Loucy (cell line): ENCODE results near the gene BRWD1.

Source experiments
- EZH2phosphoT487 ChIP-seq: fragments of 200-600 bp; IDR thresholded peaks from 2 replicates; pipeline ENCODE4 v1.6.1; 2018; ENCODE audit warnings: antibody characterized with exemption, mild to moderate bottlenecking, moderate library complexity, borderline replicate concordance
- TF ChIP-seq, protein P1 (sequence below): fragments of 200-600 bp; sonication (generic); conservative IDR thresholded peaks from 2 replicates; pipeline ENCODE4 v1.5.1; 2014; ENCODE audit warnings: mild to moderate bottlenecking, antibody characterized with exemption, low read length

DNA sequence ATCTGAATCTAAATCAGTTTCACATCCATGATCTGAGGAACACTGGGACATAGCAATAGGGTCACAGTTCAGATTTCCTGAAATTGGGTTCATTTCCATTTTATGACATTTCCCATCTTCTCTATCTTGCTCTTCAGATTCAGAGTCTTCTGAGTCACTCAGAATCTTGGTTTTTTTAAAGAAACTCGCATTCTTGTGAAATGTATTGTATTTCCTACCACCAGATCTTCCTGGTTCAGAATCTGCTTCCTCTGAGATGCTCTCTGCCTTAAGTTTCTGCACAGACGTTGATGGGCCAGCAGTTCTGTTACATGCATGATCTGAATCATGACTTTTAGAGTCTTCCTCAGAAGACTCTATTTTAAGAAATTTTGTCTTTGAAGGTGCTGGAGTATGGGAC is 114.6 kb downstream of the BRWD1 start:
- TF ChIP-seq, protein P1, sequence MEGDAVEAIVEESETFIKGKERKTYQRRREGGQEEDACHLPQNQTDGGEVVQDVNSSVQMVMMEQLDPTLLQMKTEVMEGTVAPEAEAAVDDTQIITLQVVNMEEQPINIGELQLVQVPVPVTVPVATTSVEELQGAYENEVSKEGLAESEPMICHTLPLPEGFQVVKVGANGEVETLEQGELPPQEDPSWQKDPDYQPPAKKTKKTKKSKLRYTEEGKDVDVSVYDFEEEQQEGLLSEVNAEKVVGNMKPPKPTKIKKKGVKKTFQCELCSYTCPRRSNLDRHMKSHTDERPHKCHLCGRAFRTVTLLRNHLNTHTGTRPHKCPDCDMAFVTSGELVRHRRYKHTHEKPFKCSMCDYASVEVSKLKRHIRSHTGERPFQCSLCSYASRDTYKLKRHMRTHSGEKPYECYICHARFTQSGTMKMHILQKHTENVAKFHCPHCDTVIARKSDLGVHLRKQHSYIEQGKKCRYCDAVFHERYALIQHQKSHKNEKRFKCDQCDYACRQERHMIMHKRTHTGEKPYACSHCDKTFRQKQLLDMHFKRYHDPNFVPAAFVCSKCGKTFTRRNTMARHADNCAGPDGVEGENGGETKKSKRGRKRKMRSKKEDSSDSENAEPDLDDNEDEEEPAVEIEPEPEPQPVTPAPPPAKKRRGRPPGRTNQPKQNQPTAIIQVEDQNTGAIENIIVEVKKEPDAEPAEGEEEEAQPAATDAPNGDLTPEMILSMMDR, result no peak
- TF ChIP-seq EZH2phosphoT487, result no peak
